Suprapubic skin (tissue), 4 donors: ENCODE data around the gene SSC5D. TPM values are rescaled to one million over a fixed set of nuclear protein-coding genes. Genes with fewer than 3 reads are reported as not detected.

Experiments used
- DNase-seq, 2 donors: peaks; one replicate each; pipeline ENCODE4 v3.0.0-alpha.2; 2019; ENCODE audit warnings: low spot score in 2 of 2
- H3K27ac ChIP-seq: fragments of 200-600 bp; sonication (generic); one replicate; pipeline ENCODE4 v1.5.1; 2019
- H3K27me3 ChIP-seq: fragments of 200-600 bp; sonication (generic); one replicate; pipeline ENCODE4 v1.5.1; 2019
- H3K36me3 ChIP-seq: fragments of 200-600 bp; sonication (generic); one replicate; pipeline ENCODE4 v1.5.1; 2019
- H3K4me1 ChIP-seq: fragments of 200-600 bp; sonication (generic); one replicate; pipeline ENCODE4 v1.5.1; 2019
- H3K4me3 ChIP-seq: fragments of 200-600 bp; sonication (generic); one replicate; pipeline ENCODE4 v1.5.1; 2019; ENCODE audit warnings: mild to moderate bottlenecking
- H3K9me3 ChIP-seq: fragments of 200-600 bp; sonication (generic); one replicate; pipeline ENCODE4 v1.5.1; 2019
- EP300 ChIP-seq: sonication (generic); formaldehyde crosslinking; IDR thresholded peaks from one replicate; pipeline ENCODE4 v1.6.1; 2017; ENCODE audit warnings: antibody characterized with exemption
- POLR2A ChIP-seq, 2 donors: fragments of 450-650 bp; IDR thresholded peaks; one replicate each; pipeline ENCODE4 v1.6.1; 2017; ENCODE audit warnings: antibody characterized with exemption in 2 of 2, mild to moderate bottlenecking in 2 of 2, moderate library complexity in 2 of 2
- POLR2AphosphoS5 ChIP-seq, 3 donors: sonication (generic); formaldehyde crosslinking; IDR thresholded peaks; one replicate each; pipeline ENCODE4 v1.6.1; 2017; ENCODE audit warnings: antibody characterized with exemption in 3 of 3
- WGBS: methylation state at CpG from one replicate; pipeline ENCODE4 v1.1.5; 2018; 5-methylcytosine and 5-hydroxymethylcytosine counted together
- total RNA-seq, 4 donors: library from RNA; depleted of rRNA; stranded (reverse); fragments of >200 nt; gene quantifications; one replicate each; pipeline ENCODE4 v1.1.0, GENCODE V29; 2016
- TF ChIP-seq, protein P1 (sequence below), 2 donors: fragments of 200-600 bp in 1 of 2; fragments of 450-650 bp in 1 of 2; sonication (generic) in 1 of 2; IDR thresholded peaks; one replicate each; pipeline ENCODE4 v1.5.1; 2016 to 2019; ENCODE audit warnings: antibody characterized with exemption in 2 of 2, mild to moderate bottlenecking in 1 of 2, moderate library complexity in 1 of 2

Gene SSC5D
- total RNA-seq, 4 donors from 2014 or later: 0.57 to 2.1 (median 1.0) TPM

DNA sequence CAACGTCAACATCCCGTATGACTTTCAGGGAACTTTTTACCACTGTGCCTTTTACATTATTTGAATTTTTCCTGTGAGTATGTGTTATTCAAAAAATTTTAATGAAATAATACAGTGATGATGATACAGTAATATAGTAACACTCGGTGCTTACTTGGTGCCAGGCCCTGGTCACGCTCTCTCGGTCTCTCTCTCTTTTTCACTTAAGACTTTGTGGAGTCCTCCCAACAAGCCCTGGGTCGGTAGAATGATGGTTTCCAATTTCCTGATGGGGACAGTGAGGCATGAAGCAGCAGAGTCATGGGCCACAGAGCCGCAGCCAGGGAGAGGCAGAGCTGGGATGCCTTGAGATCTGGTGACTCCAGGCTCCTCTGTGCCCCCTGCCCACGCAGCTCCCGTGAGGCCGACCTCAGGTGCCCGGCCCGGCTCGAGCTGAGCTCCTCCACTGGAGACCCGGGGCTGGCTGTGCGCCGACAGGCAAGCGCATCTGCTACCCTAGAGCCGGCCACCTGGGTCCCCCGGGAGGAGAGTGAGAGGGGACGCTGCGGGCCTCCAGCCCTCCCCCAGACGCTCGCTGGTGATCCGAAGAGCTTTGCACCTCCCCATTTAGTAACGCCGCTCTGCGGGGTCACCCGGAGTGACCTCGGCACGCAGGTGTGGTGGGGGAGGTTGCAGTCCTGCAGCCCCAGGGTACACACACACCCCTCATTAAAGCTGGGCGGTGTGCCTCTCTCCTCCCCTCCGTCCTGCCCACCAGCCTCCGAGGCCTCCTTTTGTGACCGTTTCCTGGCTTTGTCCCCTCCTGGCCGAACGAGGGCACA is 61.5 kb downstream of the SSC5D start:
- Histone ChIP-seq H3K4me1 (peaks cover 16% of the 10 kb centered on the region), H3K36me3 (no peaks in the 10 kb centered on the region), H3K9me3 (no peaks in the 10 kb centered on the region), H3K4me3 (peak overlapping the region; percentile 0), H3K27ac (no peak overlapping the region), H3K27me3 (peaks cover 46% of the 10 kb centered on the region)
- TF ChIP-seq EP300: no peak
- TF ChIP-seq, protein P1, sequence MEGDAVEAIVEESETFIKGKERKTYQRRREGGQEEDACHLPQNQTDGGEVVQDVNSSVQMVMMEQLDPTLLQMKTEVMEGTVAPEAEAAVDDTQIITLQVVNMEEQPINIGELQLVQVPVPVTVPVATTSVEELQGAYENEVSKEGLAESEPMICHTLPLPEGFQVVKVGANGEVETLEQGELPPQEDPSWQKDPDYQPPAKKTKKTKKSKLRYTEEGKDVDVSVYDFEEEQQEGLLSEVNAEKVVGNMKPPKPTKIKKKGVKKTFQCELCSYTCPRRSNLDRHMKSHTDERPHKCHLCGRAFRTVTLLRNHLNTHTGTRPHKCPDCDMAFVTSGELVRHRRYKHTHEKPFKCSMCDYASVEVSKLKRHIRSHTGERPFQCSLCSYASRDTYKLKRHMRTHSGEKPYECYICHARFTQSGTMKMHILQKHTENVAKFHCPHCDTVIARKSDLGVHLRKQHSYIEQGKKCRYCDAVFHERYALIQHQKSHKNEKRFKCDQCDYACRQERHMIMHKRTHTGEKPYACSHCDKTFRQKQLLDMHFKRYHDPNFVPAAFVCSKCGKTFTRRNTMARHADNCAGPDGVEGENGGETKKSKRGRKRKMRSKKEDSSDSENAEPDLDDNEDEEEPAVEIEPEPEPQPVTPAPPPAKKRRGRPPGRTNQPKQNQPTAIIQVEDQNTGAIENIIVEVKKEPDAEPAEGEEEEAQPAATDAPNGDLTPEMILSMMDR (IDR thresholded peaks at IDR 0.05): no peak
- no peak for DNase-seq
- WGBS: 26% methylated on average over 21 of the region's 36 CpGs

DNA sequence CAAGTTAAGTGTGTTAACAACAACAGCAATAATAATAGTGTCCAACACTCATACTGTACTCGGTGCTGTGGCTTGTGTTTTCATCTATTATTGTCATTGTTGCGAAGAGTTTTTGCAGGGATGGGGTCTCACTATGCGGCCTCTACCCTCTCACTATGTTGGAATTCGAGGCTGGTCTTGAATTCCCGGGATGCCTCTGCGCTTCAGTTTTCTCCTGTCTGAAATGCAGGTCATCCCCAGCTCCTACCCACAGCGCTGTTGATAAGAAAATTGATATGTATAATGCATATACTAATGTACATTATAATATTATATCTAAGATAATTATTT is 62.0 kb downstream of the SSC5D start:
- Histone ChIP-seq H3K4me1 (peaks cover 16% of the 10 kb centered on the region), H3K27ac (no peak overlapping the region), H3K9me3 (no peaks in the 10 kb centered on the region), H3K4me3 (no peak overlapping the region), H3K36me3 (no peaks in the 10 kb centered on the region), H3K27me3 (peaks cover 40% of the 10 kb centered on the region)
- WGBS: 55% methylated on average over 7 of the region's 7 CpGs
- TF ChIP-seq, protein P1 (IDR thresholded peaks at IDR 0.05): no peak
- TF ChIP-seq POLR2A (IDR thresholded peaks at IDR 0.05): no peak
- DNase-seq: no peak

DNA sequence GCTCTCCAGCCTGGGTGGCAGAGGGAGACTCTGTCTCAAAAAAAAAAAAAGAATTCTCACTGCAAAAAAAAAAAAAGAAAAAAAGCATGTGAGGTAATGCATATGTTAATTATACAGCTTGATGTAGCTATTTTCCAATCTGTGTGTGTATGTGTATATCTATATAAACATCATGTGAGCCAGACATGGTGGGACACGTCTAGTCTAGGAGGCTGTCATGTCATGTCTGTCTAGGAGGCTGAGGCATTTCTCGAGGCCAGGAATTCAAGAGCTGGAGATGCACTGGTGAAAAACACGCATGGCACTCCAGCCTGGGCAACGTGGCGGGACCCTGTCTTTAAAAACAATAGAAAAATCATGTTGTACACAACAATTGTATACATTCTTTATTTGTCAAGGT is 64.0 kb downstream of the SSC5D start:
- TF ChIP-seq, protein P1 (IDR thresholded peaks at IDR 0.05): no peak
- H3K27me3 ChIP-seq: peaks cover 26% of the 10 kb centered on the region
- H3K4me3 ChIP-seq: no peak overlapping the region
- H3K36me3 ChIP-seq: no peaks in the 10 kb centered on the region
- H3K9me3 ChIP-seq: no peaks in the 10 kb centered on the region
- peaks cover 13% of the 10 kb centered on the region for H3K4me1 ChIP-seq
- no peak overlapping the region for H3K27ac ChIP-seq
- 53% methylated on average over 5 of the region's 5 CpGs for WGBS
- no peak for DNase-seq

DNA sequence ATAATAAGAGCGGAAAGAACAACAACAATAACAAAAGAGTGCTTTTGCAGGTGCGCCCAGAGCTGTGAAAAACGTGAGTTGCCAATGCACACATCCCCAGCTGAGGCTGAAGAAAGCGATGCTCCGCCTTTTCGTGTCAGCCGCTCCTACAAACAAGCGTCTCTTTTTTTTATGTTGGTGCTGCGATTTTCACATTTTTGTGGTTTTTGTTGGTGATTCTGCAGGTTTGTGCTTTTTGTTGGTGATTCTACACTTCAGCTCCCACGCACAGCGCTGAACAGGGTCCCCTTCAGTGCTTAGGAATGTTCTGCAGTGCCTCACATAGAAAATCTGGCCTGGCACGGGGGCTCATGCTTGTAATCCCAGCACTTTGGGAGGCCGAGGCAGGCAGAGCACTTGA is 64.4 kb downstream of the SSC5D start:
- Histone ChIP-seq H3K4me3 (no peak overlapping the region), H3K27ac (no peak overlapping the region), H3K9me3 (no peaks in the 10 kb centered on the region), H3K4me1 (peaks cover 8% of the 10 kb centered on the region), H3K36me3 (no peaks in the 10 kb centered on the region), H3K27me3 (peaks cover 24% of the 10 kb centered on the region)
- TF ChIP-seq EP300 (no peak), POLR2A (IDR thresholded peaks at IDR 0.05) (no peak), POLR2AphosphoS5 (IDR thresholded peaks at IDR 0.05) (no peak)
- TF ChIP-seq, protein P1 (IDR thresholded peaks at IDR 0.05): no peak
- DNase-seq: no peak
- 46% methylated on average over 13 of the region's 13 CpGs for WGBS

DNA sequence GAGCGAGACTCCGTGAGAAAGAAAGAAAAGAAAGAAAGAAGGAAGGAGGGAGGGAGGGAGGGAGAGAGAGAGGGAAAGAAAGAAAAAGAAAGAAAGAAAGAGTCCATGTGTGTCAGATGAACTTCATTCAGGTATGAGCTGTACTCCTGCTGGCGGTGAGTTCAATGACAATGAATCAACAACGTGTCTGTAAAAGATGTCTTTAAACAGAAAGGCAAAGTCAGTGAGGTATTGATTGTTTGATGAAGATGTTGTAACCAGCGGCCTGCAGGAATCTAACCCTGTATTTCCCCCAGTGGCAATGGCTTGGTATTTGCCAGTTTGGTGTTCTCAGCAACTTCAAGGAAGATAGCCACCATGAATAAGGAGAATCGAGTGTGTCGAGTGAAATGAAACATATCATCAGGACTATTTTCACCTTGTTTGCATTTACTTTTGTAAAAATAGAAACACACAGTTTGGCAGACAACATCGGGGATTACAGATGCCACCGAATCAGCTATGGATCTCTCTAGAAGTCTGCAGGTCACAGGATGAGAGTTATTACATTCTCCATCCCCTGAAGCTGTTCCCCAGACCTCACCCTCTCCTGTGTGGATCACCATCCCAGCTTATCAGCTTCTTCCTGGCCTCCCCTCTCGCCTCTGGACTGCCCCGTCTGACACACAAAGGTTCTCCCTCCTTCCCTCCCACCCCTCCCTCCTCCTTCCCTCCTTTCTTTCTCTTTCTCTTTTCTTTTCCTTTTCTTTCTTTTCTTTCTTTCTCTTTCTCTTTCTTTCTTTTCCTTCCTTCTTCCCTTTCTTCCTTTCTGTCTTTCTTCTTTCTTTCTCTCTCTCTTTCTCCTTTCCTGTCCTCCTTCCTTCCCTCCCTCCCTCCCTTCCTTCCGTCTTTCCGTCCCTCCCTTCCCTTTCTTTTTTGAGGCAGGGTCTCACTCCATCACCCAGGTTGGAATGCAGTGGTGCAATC is 65.3 kb downstream of the SSC5D start:
- Histone ChIP-seq H3K9me3 (no peaks in the 10 kb centered on the region), H3K36me3 (no peaks in the 10 kb centered on the region), H3K4me1 (peaks cover 6% of the 10 kb centered on the region), H3K4me3 (no peak overlapping the region), H3K27ac (no peak overlapping the region), H3K27me3 (peaks cover 21% of the 10 kb centered on the region)
- no peak for DNase-seq
- WGBS: 62% methylated on average over 13 of the region's 13 CpGs
- TF ChIP-seq POLR2AphosphoS5 (IDR thresholded peaks at IDR 0.05) (no peak), POLR2A (IDR thresholded peaks at IDR 0.05) (no peak)
- TF ChIP-seq, protein P1 (IDR thresholded peaks at IDR 0.05): no peak
